Measurements from ENCODE around the gene ARTN. TPM values are rescaled to one million over a fixed set of nuclear protein-coding genes. Genes with fewer than 3 reads are reported as not detected.

Gene ARTN
- total and polyA plus RNA-seq, 9 of the 15 experiments (the other 6 are each of a cell fraction or from before 2014, with no cell fraction given) = 0.06 to 0.38 TPM; not detected in 7

DNA sequence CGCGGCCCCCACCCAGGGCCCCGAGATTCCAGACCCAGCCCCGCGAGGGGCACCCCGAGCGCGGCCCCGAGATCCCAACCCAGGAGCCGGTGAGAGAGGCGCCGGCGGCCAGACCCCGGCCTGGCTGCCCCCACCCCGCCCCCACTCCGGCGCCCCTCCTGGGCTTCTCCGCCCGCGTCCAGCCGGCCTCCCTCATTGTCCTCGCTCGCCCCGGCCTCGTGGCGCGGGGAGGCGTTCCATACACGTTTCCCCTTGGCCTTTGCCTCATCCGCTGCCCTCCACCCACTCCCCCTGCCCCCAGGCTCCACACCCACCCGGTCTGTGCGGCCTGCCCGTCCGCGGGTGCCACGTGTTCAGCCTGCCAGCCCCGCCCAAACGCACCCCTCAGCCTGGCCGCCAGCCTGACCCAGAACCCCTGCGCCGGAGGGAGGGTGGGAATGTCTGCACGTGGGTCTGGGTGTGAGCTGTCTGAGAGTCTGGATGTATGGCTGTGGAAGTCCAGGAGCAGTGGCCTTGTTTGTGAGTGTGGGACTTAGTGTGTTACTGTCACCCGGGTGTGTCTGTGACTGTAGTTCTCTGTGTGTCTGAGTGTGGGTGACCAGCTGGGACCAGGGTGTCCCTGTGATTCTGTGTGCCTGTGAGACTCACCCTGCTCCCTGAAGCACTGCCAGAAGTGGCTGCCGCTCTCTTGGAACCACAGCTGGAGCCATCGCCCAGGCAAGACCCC lies 46.1 kb downstream of the ARTN start (continued):
- TF ChIP-seq POU5F1 (IDR thresholded peaks at IDR 0.05; ENCODE audit: borderline replicate concordance, low read depth, low read length, partially characterized antibody) = no peak
- no peak for TF ChIP-seq HNRNPK (IDR thresholded peaks at IDR 0.05; ENCODE audit: low read depth, low read length, poor library complexity, severe bottlenecking)
- TF ChIP-seq TAL1 (IDR thresholded peaks at IDR 0.05) = no peak
- TF ChIP-seq, protein P1, sequence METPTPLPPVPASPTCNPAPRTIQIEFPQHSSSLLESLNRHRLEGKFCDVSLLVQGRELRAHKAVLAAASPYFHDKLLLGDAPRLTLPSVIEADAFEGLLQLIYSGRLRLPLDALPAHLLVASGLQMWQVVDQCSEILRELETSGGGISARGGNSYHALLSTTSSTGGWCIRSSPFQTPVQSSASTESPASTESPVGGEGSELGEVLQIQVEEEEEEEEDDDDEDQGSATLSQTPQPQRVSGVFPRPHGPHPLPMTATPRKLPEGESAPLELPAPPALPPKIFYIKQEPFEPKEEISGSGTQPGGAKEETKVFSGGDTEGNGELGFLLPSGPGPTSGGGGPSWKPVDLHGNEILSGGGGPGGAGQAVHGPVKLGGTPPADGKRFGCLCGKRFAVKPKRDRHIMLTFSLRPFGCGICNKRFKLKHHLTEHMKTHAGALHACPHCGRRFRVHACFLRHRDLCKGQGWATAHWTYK (CRISPR knock-in tag; IDR thresholded peaks at IDR 0.05) = no peak
- no peak for TF ChIP-seq PRMT5 (CRISPR knock-in tag; IDR thresholded peaks at IDR 0.05)

DNA sequence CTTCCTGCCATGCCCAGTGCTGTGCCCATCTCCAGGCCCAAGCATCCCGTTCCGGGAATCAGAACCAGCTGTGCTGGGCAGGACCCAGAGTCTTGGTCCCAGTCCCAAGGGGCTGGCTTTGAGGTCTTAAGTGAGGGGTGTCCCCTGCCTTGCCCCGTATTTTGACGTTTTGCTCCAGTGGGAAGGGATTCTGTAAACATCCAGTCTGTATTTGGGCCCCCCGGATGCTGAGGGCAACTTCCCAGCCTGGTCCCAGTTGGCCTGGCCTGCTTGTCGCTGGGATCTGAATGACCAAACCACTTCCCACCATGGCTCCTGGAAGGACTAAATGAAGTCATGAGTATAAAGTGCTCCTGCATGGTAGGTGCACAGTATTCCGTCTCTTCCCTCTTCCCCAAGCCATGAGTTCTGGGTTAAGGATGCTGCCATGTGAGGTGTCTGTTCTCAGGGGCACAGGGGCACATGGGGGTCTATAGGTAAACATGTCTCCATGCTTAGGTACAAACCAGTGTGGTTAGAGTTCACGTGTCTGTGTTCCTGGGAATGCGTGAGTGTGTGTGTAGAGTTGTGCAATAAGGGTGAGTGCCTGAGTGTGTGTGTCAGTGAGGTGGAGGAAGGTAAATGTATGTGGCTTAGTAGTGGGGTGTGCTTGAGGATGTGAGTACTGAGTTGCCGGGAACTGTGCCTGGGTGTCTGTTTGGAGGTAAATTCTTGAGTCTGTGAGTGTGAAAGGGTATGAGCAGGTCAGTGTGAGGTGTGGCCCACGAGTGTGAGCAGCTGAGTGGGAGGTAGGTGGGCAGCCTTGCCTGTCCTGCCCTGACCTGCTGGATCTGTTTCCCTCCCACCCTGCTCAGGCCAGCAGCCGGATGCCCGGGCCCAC lies 46.9 kb downstream of the ARTN start:
- Histone ChIP-seq H3K27ac (ENCODE audit: extremely low read depth, low read depth, low read length) (peak overlapping the region; percentile 79), H3K9me3 (replicated peaks; ENCODE audit: control insufficient read depth, insufficient read depth, low read depth, low read length) (no peaks in the 10 kb centered on the region), H3K4me3 (peak overlapping the region; percentile 47), H3K79me2 (ENCODE audit: control insufficient read depth, insufficient read depth, low read length) (peaks cover 73% of the 10 kb centered on the region), H4K20me1 (replicated peaks; ENCODE audit: control insufficient read depth, insufficient read depth, low read length) (peaks cover 32% of the 10 kb centered on the region), H3K36me3 (ENCODE audit: control insufficient read depth, insufficient read depth, low read length) (peaks cover 80% of the 10 kb centered on the region), H3K4me2 (ENCODE audit: insufficient read depth, low read length) (peak overlapping the region; percentile 86), H2AFZ (ENCODE audit: low read depth, low read length) (peak overlapping the region; percentile 17; the same call in 1 of the 2 replicates), H3K9me1 (ENCODE audit: control insufficient read depth, insufficient read depth, low read length) (peaks cover 21% of the 10 kb centered on the region), H3K4me1 (replicated peaks in 1 of 2; ENCODE audit: control insufficient read depth in 2 of 2, insufficient read depth in 2 of 2, low read length in 2 of 2) (peaks cover 48 to 83% of the 10 kb centered on the region in 2 experiments), H3K9ac (ENCODE audit: insufficient read depth in 1 of 2, low read depth in 2 of 2, low read length in 2 of 2) (peak overlapping the region; percentile 75 to 99), H3K27me3 (ENCODE audit: control insufficient read depth in 2 of 2, insufficient read depth in 2 of 2, low read length in 2 of 2) (no peaks in the 10 kb centered on the region)
- intact Hi-C loops (cut with micrococcal nuclease) = no loop called here
- FAIRE-seq = peak; percentile 86
- ChIA-PET CTCF (ENCODE audit: low intra/inter-chr PET ratio) (no interaction called here), POLR2A (interaction anchor here (0.5 to 1.1 kb wide), 4 partner anchors 8 to 12 kb away, joined by 3 to 4 read pairs (median 3); no protein-coding TSS in a partner anchor)
- 33% methylated on average over 13 of the region's 13 CpGs for WGBS (ENCODE audit: insufficient coverage, low coverage, missing lambda C conversion rate)
- no peak for ATAC-seq
- no peak for DNase-seq (ENCODE audit: extremely low read depth in 1 of 4, low spot score in 3 of 4)
- BruUV-seq (replicated peaks) = no TSS peak
- in situ Hi-C loops (cut with MboI) = no loop called here
- TF ChIP-seq DDX20 (tag; IDR thresholded peaks at IDR 0.05; ENCODE audit: low read depth) = no peak
- TF ChIP-seq DPF2 (IDR thresholded peaks at IDR 0.05) = 0 out of 2 replicates have a peak, but pooled peaks have one; percentile 15
- no peak for TF ChIP-seq CREM (IDR thresholded peaks at IDR 0.05; ENCODE audit: low read depth)
- peak; percentile 70; the same call in 1 of the 2 replicates for TF ChIP-seq HDGF (IDR thresholded peaks at IDR 0.05)
- no peak for TF ChIP-seq BCOR (IDR thresholded peaks at IDR 0.05)
- TF ChIP-seq, protein P2, sequence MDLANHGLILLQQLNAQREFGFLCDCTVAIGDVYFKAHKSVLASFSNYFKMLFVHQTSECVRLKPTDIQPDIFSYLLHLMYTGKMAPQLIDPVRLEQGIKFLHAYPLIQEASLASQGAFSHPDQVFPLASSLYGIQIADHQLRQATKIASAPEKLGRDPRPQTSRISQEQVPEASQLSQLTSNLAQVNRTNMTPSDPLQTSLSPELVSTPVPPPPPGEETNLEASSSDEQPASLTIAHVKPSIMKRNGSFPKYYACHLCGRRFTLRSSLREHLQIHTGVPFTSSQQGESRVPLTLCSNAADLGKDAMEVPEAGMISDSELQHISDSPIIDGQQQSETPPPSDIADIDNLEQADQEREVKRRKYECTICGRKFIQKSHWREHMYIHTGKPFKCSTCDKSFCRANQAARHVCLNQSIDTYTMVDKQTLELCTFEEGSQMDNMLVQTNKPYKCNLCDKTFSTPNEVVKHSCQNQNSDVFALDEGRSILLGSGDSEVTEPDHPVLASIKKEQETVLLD (IDR thresholded peaks at IDR 0.05) = peak; percentile 45; the same call in 1 of the 2 replicates
- TF ChIP-seq RBM39 (optimal IDR thresholded peaks at IDR 0.05; ENCODE audit: low read depth, low read length) = no peak
- TF ChIP-seq CEBPB (tag; IDR thresholded peaks at IDR 0.05) = peak; percentile 94
- TF ChIP-seq, protein P3, sequence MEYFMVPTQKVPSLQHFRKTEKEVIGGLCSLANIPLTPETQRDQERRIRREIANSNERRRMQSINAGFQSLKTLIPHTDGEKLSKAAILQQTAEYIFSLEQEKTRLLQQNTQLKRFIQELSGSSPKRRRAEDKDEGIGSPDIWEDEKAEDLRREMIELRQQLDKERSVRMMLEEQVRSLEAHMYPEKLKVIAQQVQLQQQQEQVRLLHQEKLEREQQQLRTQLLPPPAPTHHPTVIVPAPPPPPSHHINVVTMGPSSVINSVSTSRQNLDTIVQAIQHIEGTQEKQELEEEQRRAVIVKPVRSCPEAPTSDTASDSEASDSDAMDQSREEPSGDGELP (CRISPR knock-in tag; IDR thresholded peaks at IDR 0.05; ENCODE audit: borderline replicate concordance) = peak; percentile 17; the same call in 1 of the 2 replicates
- TF ChIP-seq HDAC1 (IDR thresholded peaks at IDR 0.05) = peak in 1 of 2 experiments; percentile 29; a peak in 1 of 4 replicates
- no peak for TF ChIP-seq PRPF4 (IDR thresholded peaks at IDR 0.05; ENCODE audit: insufficient read depth, low read depth, low read length, poor library complexity, severe bottlenecking)

Data from K562 (cell line).